Neural cell (in vitro differentiated cells): ENCODE results near the gene ELMO2. TPM values are rescaled to one million over a fixed set of nuclear protein-coding genes. Genes with fewer than 3 reads are reported as not detected.

Source experiments
- H2AFZ ChIP-seq: fragments of 200-600, 300-800 bp; sonication (generic), shearing (Covaris generic); 2 replicates; pipeline ENCODE4 v1.6.0; 2014; ENCODE audit warnings: low read depth, mild to moderate bottlenecking, antibody characterized with exemption, low read length, moderate library complexity
- H3F3A ChIP-seq: fragments of 200-600 bp; shearing (Covaris generic); 2 replicates; pipeline ENCODE4 v1.6.1; 2016; ENCODE audit warnings: mild to moderate bottlenecking, moderate library complexity, mixed read lengths, antibody characterized with exemption, low read length; ENCODE audit not compliant: insufficient read depth, poor library complexity, severe bottlenecking
- H3K27ac ChIP-seq: fragments of 200-600, 300-800 bp; sonication (generic), shearing (Covaris generic); 2 replicates; pipeline ENCODE4 v1.5.1; 2014; ENCODE audit warnings: mild to moderate bottlenecking, low read length, moderate library complexity
- H3K27me3 ChIP-seq: fragments of 300-800, 200-600 bp; sonication (generic), shearing (Covaris generic); 2 replicates; pipeline ENCODE4 v1.6.0; 2014; ENCODE audit warnings: mild to moderate bottlenecking, low read depth, low read length, moderate library complexity; ENCODE audit not compliant: insufficient read depth
- H3K36me3 ChIP-seq: fragments of 300-800, 200-600 bp; sonication (generic), shearing (Covaris generic); 2 replicates; pipeline ENCODE4 v1.5.1; 2014; ENCODE audit warnings: mild to moderate bottlenecking, antibody characterized with exemption, low read length, moderate library complexity; ENCODE audit not compliant: insufficient read depth
- H3K4me2 ChIP-seq: fragments of 300-800, 200-600 bp; sonication (generic), shearing (Covaris generic); 2 replicates; pipeline ENCODE4 v1.6.0; 2014; ENCODE audit warnings: mild to moderate bottlenecking, low read length
- H3K4me3 ChIP-seq: fragments of 300-800, 200-600 bp; sonication (generic), shearing (Covaris generic); 2 replicates; pipeline ENCODE4 v1.5.1; 2014; ENCODE audit warnings: mild to moderate bottlenecking, low read length, moderate library complexity
- H3K79me2 ChIP-seq: fragments of 200-600 bp; shearing (Covaris generic); replicated peaks from 2 replicates; pipeline ENCODE4 v1.6.0; 2014; ENCODE audit warnings: mild to moderate bottlenecking, low read length, moderate library complexity; ENCODE audit not compliant: insufficient read depth
- H3K9ac ChIP-seq: fragments of 300-800, 200-600 bp; sonication (generic), shearing (Covaris generic); 2 replicates; pipeline ENCODE4 v1.6.1; 2016; ENCODE audit warnings: mild to moderate bottlenecking, low read length, mixed read lengths
- H3K9me2 ChIP-seq: fragments of 200-600 bp; shearing (Covaris generic); 2 replicates; pipeline ENCODE4 v1.6.1; 2016; ENCODE audit warnings: mild to moderate bottlenecking, low read length, mixed read lengths; ENCODE audit not compliant: insufficient read depth
- H3K9me3 ChIP-seq: fragments of 200-600, 300-800 bp; sonication (generic), shearing (Covaris generic); 2 replicates; pipeline ENCODE4 v1.6.1; 2016; ENCODE audit warnings: mild to moderate bottlenecking, mixed run types, low read length, moderate library complexity, mixed read lengths
- H4K20me1 ChIP-seq: fragments of 200-600 bp; shearing (Covaris generic); 2 replicates; pipeline ENCODE4 v1.6.1; 2016; ENCODE audit warnings: mild to moderate bottlenecking, mixed run types; ENCODE audit not compliant: insufficient read depth
- CTCF ChIP-seq: fragments of 450-650 bp; IDR thresholded peaks from 2 replicates; pipeline ENCODE4 v1.5.1; 2014; ENCODE audit warnings: antibody characterized with exemption, mild to moderate bottlenecking, moderate library complexity; ENCODE audit not compliant: poor library complexity, severe bottlenecking
- EP300 ChIP-seq: fragments of 450-650 bp; conservative IDR thresholded peaks from 2 replicates; pipeline ENCODE4 v1.6.1; 2014; ENCODE audit warnings: antibody characterized with exemption, mild to moderate bottlenecking, moderate library complexity; ENCODE audit not compliant: poor library complexity, severe bottlenecking
- EZH2 ChIP-seq: fragments of 200-600, 300-800 bp; shearing (Covaris generic), sonication (generic); IDR thresholded peaks from 2 replicates; pipeline ENCODE4 v1.6.1; 2014; ENCODE audit warnings: antibody characterized with exemption, low read length, borderline replicate concordance, mild to moderate bottlenecking; ENCODE audit not compliant: insufficient read depth, poor library complexity, severe bottlenecking
- MXI1 ChIP-seq: fragments of 450-650 bp; conservative IDR thresholded peaks from 2 replicates; pipeline ENCODE4 v1.6.1; 2014; ENCODE audit warnings: antibody characterized with exemption, mild to moderate bottlenecking; ENCODE audit not compliant: poor library complexity, severe bottlenecking
- POLR2AphosphoS5 ChIP-seq: IDR thresholded peaks from 2 replicates; pipeline ENCODE4 v1.6.1; 2012
- RAD21 ChIP-seq: fragments of 450-650 bp; conservative IDR thresholded peaks from 2 replicates; pipeline ENCODE4 v1.6.1; 2014; ENCODE audit warnings: antibody characterized with exemption, mild to moderate bottlenecking, moderate library complexity
- REST ChIP-seq: IDR thresholded peaks from 2 replicates; pipeline ENCODE4 v1.6.1; 2012; ENCODE audit warnings: borderline replicate concordance
- SMC3 ChIP-seq: fragments of 450-650 bp; conservative IDR thresholded peaks from 2 replicates; pipeline ENCODE4 v1.6.1; 2014; ENCODE audit warnings: antibody characterized with exemption, mild to moderate bottlenecking, moderate library complexity; ENCODE audit not compliant: poor library complexity
- TAF1 ChIP-seq: IDR thresholded peaks from 2 replicates; pipeline ENCODE4 v1.6.1; 2012; ENCODE audit warnings: low read depth
- polyA plus RNA-seq: library from polyadenylated mRNA; depleted of rRNA; stranded (reverse); fragments of >200 nt; gene quantifications from 2 replicates; pipeline ENCODE4 v1.2.3, GENCODE V29; 2014

Gene ELMO2
- polyA plus RNA-seq, 1 donor from 2014 or later, result 72.0 TPM

- Histone ChIP-seq H3K4me3 (no peak overlapping the region), H3K9me3 (no peaks in the 10 kb centered on the region), H3K9ac (no peak overlapping the region), H2AFZ (no peak overlapping the region), H3K27ac (no peak overlapping the region), H4K20me1 (no peaks in the 10 kb centered on the region), H3K79me2 (peaks cover 13% of the 10 kb centered on the region), H3F3A (no peaks in the 10 kb centered on the region), H3K9me2 (no peaks in the 10 kb centered on the region), H3K4me2 (no peak overlapping the region), H3K27me3 (no peaks in the 10 kb centered on the region), H3K36me3 (no peaks in the 10 kb centered on the region)
- no peak for TF ChIP-seq CTCF
- no peak for TF ChIP-seq EP300
These were observed 45.0 kb downstream of the ELMO2 start for GRCh38 chr20:46361381-46361780.

- Histone ChIP-seq H3K36me3 (no peaks in the 10 kb centered on the region), H3K9ac (no peak overlapping the region), H3K9me3 (no peaks in the 10 kb centered on the region), H3K27ac (no peak overlapping the region), H3K9me2 (no peaks in the 10 kb centered on the region), H3K79me2 (peaks cover 13% of the 10 kb centered on the region), H3F3A (no peaks in the 10 kb centered on the region), H2AFZ (no peak overlapping the region), H4K20me1 (no peaks in the 10 kb centered on the region), H3K4me2 (no peak overlapping the region), H3K27me3 (no peaks in the 10 kb centered on the region), H3K4me3 (no peak overlapping the region)
- TF ChIP-seq MXI1 (no peak), REST (no peak), TAF1 (no peak), POLR2AphosphoS5 (no peak), EZH2 (no peak), RAD21 (no peak), EP300 (no peak), CTCF (no peak), SMC3 (no peak)
These were observed 47.1 kb downstream of the ELMO2 start for GRCh38 chr20:46359233-46359751.
